Measurements from ENCODE around the gene TNRC6B.
"Not testable (repeated sequence)": the region's sequence is repeated elsewhere in the genome, so short reads cannot be mapped to it uniquely, and the experiment has no call there.

Gene TNRC6B, protein sequence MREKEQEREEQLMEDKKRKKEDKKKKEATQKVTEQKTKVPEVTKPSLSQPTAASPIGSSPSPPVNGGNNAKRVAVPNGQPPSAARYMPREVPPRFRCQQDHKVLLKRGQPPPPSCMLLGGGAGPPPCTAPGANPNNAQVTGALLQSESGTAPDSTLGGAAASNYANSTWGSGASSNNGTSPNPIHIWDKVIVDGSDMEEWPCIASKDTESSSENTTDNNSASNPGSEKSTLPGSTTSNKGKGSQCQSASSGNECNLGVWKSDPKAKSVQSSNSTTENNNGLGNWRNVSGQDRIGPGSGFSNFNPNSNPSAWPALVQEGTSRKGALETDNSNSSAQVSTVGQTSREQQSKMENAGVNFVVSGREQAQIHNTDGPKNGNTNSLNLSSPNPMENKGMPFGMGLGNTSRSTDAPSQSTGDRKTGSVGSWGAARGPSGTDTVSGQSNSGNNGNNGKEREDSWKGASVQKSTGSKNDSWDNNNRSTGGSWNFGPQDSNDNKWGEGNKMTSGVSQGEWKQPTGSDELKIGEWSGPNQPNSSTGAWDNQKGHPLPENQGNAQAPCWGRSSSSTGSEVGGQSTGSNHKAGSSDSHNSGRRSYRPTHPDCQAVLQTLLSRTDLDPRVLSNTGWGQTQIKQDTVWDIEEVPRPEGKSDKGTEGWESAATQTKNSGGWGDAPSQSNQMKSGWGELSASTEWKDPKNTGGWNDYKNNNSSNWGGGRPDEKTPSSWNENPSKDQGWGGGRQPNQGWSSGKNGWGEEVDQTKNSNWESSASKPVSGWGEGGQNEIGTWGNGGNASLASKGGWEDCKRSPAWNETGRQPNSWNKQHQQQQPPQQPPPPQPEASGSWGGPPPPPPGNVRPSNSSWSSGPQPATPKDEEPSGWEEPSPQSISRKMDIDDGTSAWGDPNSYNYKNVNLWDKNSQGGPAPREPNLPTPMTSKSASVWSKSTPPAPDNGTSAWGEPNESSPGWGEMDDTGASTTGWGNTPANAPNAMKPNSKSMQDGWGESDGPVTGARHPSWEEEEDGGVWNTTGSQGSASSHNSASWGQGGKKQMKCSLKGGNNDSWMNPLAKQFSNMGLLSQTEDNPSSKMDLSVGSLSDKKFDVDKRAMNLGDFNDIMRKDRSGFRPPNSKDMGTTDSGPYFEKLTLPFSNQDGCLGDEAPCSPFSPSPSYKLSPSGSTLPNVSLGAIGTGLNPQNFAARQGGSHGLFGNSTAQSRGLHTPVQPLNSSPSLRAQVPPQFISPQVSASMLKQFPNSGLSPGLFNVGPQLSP (N-terminal part only)

DNA sequence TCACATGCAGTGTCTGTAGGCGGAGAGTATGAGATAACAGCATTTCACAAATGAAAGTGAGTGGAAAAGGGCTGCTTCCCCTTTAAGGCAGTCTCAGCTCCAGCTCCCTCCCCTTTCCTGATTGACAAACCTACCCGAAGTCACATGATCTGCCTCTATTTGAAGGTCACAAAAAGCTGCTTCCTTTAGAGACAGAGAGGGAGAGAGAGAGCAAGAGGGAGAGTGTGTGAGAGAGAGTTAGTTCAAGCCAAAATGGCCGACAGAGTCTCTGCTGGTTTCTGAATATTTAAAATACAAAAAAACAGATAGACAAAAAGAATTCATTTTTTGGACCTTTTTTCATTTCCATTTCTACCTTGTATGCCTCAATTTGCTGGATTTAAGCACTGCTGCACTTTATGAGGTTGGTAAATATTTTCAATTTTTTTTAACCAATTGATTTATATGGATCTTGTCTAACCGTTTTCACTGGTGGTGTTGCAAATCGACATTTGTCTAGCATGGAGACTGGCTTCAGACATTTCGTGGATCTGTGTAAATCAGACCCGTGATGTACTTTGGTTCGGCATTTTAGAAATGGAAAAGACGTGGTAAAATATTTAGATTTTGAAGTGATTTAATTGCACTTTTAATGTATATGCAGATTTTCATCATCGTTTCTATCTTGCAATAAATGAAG, at the start of gene TNRC6B:
TSS of gene TNRC6B (plus strand) at position 188 of the 679 bp plus-strand sequence. CDS start at position 399, 211 bp downstream.
- peak; percentile 97 for DNase-seq (ENCODE audit: low read depth, low spot score)

DNA sequence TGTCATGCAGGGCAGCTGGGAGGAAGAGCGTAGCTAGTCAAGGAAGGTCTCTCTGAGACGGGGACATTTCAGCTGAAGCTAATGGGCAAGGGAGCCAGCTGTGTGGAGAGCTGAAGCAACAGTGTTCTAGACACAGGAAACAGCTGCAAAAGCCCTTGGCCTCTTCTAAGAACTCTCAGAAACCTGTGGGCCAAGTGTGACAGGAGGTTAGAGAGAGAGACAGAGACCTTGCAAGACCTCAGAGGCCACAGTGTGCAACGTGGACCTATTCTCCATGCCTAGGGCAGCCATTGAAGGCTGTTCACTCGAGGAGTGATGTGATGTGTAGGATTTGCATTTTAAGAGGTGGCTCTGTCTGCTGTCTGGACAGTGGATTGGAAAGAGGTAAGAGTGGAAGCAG, 48.7 kb upstream of the TNRC6B start:
- no peak for DNase-seq (ENCODE audit: low read depth, low spot score)

DNA sequence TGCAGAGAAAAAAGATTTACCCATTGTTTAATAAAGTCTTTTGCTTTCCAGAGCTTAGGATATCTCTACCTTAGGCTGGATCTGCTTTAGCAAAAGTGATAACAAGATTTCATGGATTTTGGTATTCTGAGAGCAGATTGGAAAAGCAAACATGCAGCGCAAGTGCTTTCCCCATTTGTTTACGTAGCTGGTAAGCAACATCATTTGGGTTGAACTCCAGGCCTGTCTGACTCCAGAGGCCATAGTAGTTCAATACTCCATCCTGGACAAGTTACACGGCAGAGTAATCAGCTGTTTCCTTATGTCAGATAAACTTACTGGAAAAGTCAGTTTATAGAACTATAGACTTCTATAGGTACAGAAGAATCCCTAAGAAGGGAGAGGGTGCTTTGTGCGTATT, 40.6 kb upstream of the TNRC6B start:
- no peak for DNase-seq (ENCODE audit: low read depth, low spot score)

DNA sequence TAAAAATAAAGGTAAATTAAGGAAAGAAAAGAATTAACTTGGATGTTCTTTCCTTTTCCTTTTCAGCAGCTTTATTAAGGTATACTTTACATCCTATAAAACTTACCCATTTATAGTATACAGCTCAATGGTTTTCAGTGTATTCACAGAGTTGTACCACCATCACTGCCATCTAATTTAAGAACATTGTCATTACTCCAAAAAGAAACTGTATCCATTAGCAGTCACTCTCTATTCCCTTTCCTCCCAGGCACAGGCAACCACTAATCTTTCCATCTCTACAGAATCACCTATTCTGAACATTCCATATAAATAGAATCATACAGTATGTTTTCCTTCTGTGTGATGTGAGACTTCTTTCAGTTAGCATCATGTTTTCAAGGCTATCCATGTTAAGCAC, 38.9 kb upstream of the TNRC6B start:
- no peak for DNase-seq (ENCODE audit: low read depth, low spot score)

DNA sequence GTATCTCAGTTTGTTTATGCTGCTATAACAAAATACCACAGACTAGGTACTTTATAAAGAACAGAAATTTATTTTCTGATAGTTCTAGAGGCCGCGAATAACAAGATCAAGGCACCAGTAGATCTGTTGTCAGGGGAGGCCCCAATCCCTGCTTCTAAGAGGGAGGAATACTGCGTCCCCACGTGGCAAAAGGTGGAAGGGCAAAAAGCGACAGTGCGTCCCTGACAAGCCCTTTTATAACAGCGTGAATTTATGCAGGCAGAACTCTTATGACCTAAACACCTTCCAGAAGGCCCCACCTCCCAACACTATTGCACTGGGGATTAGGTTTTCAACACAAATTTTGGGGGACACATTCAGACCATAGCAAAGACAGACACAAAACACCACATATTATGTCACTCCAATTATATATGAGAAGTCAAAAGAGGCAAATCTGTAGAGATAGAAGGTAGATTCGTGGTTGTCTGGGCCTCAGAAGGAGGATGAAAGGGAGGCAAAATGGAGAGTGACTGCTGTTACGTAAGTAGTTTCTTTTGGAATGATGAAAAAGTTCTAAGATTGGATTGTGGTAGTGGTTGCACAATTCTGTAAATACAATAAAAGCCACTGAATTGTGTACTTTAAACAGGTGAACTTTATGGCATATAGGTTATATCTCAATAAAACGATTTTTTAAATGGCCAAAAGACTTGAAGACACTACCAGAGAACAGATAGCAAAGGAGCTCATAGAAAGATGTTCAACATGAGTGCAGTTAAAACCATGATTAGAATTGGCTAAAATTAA, 30.1 kb upstream of the TNRC6B start:
- no peak for DNase-seq (ENCODE audit: low read depth, low spot score)

DNA sequence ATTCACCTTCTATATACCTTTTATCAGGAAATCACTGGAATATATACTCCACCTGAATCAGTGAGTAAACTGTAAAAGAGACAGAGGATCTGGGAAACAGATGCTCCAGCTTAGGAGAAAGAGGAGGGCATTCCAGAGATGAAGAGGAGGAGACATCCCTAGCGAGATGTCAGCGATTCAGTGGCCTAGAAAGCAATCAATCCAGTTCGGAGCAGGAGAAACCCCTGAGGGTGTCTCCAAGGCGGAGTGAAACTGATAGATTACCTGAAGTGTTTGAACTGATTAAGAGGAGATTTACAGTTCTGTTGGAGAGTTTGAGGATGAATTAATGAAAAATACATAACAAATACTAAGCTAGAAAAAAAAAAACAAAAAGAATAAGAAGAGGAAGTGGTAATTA, 24.5 kb upstream of the TNRC6B start:
- no peak for DNase-seq (ENCODE audit: low read depth, low spot score)

DNA sequence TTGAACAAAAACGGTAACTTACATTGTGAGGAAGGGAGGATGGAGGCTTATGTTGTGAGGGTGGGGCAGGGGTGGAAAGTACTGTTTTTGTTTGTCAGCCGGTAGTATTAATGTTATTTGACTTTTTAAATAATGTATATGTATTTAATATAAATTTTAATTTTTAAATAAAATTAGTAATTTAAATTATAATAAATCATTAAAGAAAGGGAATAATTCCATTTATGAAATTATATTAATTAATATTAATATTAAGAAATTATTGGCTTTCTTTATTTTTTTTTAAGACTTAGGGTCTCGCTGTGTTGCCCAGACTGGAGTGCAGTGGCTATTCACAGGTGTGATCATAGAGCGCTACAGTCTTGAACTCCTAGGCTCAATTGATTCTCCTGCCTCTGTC, 24.0 kb upstream of the TNRC6B start:
- DNase-seq (ENCODE audit: low read depth, low spot score), result no peak

DNA sequence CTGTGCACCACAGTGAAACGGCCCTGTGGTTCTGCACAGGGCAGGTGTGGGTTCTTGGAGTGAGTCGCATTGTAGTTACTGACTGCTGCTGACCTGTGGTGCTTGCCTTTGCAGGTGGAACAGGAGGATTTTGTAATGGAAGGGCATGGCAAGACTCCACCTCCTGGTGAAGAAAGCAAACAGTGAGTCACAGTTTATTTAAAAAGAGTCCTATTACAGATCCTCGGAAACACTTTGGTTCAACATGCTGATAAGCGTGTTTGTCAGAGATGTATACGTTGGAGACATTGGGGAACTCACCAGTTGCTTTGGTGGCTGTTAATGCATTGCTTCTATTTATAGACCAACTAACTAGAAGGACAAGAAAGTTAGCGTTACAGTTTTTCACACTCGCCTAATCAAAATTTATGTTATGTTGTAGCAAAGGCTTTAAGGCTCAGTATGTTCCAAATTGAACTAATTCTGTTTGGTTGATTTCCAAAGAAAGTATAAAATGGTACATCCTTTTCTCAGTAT, 21.7 kb upstream of the TNRC6B start:
- peak; percentile 61 for DNase-seq (ENCODE audit: low read depth, low spot score)

DNA sequence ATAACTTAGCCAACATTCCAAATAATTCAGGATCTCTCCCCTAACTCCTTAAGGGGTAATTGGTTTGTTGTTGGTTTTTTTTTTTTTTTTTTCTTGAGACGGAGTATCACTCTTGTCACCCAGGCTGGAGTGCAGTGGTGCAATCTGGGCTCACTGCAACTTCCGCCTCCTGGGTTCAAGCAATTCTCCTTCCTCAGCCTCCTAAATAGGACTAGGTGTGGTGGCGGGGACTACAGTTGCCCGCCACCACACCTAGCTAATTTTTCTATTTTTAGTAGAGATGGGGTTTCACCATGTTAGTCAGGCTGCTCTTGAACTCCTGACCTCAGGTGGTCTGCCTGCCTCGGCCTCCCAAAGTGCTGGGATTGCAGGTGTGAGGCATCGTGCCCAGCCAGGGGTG, 21.0 kb upstream of the TNRC6B start:
- not testable (repeated sequence) for DNase-seq (ENCODE audit: low read depth, low spot score)

DNA sequence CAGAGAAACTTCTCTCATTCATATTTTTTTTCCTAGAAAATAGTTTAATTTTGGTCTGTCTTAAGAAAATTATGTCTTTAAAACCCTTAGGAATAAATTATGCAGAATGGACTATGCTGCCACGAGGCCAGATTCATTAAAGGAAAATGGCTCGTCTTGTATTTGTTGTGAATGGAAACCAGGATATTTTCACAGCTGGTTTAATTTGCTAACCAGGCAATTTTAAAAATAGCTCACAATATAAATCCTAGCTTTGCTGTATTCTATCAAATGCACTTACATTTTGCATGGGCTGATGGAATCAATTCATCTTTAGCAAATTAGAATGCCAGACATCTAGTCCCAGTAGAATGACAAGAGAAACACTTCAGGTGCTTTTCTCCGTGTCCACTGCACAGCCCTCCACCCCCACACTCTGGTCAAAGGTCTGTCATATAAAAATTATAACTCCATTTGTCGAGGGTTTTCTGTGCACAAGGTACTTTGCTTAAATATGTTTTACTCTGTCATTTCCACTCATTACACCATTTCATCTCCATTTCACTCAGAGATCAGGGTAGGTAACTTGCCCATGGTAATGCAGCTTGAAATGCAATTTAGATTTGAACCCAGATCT, 20.3 kb upstream of the TNRC6B start:
- DNase-seq (ENCODE audit: low read depth, low spot score), result no peak

DNA sequence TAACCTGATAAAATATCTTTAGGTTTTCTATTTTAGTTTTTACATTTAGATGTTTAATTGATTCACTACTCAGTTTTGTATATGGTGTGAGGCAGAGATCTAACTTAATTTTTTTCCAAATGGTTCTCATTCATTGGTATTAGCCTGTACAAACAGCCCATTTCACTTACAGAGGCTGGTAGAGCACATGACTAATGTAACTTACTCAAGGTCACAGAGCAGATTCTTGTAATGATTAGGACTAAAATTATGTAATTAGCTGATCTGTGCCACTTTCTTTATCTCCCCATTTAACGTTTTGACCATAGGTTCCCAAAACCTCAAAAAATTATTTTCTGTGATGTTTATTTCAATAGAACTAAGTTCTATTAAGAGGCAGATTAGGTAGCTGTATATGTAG, 16.5 kb upstream of the TNRC6B start:
- no peak for DNase-seq (ENCODE audit: low read depth, low spot score)

DNA sequence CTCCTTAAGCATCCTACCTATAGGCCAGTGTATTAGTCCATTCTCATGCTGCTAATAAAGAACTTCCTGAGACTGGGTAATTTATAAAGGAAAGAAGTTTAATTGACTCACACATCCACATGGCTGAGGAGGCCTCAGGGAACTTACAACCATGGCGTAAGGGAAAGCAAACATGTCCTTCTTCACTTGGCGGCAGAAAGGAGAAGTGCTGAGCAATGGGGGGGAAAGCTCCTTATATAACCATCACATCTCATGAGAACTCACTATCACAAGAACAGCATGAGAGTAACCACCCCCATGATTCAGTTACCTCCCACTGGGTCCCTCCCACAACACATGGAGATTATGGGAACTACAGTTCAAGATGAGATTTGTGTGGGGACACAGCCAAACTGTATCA, 12.2 kb upstream of the TNRC6B start:
- DNase-seq (ENCODE audit: low read depth, low spot score), result not testable (repeated sequence)

DNA sequence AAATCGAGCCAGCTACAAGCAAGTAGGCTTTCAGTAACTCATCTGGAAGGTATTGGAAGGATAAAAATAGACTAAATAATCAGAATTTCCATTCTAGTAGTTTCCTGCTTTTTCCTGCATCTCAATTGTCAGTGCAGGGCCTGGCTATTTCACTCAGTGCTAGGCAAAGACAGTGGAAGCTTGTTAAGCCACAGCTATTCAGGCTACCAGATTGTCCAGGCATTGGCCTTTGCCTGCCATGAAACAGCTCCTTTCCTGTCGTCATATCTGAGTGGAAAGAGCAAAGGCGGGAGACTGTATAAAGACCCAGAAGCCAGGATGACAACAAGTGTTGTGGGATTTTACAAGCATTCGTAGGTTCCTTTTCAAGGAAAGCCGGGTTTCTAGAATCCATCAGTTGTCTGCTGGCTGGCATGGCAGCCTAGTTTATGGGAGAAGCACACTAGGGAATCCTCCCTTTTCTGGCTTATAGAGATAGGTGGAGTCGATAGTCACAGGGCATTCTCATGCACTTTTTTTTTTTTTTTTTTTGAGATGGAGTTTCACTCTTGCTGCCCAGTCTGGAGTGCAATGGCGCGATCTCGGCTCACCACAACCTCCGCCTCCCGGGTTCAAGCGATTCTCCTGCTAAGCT, 2.0 kb upstream of the TNRC6B start:
- no peak for DNase-seq (ENCODE audit: low read depth, low spot score)

DNA sequence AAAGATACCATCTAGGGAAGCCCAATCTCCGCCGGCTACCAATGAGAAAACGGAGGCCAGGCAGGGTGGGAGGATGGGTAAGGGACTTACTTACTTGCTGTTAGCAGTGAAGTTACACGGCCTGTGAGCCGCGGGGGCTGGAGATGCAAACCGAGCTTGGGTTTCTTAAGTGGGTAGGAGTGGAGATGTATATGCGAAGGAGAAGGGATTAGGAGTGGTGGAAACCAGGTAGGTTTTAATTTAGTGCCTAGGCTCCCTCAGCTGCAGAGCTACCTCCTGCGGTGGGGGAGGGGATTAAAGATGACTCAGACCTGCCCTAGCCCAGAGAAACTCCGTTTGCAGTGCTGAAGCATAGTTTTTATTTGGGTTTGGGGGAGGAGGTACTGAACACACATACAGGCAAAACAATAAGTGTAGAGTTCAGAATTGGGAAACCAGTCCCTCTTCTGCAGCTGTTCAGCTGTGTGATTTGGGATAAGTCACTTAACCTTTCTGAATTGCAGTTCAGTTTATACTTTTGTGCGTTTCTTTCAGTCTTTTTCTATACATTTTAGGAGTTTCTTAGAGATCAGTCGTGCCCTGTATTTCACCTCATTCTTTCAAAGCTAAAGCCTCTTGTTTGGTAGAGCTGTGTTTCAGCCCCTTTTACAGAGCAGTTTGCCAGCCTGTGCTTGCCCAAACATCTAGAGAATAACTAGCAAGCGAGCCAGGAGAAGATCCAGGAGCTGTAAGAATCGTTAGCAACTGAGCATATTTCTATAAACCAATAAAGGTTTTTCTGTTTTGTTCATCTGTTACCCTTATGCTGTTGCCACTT, 596 bp upstream of the TNRC6B start:
- DNase-seq (ENCODE audit: low read depth, low spot score), result peak; percentile 59

DNA sequence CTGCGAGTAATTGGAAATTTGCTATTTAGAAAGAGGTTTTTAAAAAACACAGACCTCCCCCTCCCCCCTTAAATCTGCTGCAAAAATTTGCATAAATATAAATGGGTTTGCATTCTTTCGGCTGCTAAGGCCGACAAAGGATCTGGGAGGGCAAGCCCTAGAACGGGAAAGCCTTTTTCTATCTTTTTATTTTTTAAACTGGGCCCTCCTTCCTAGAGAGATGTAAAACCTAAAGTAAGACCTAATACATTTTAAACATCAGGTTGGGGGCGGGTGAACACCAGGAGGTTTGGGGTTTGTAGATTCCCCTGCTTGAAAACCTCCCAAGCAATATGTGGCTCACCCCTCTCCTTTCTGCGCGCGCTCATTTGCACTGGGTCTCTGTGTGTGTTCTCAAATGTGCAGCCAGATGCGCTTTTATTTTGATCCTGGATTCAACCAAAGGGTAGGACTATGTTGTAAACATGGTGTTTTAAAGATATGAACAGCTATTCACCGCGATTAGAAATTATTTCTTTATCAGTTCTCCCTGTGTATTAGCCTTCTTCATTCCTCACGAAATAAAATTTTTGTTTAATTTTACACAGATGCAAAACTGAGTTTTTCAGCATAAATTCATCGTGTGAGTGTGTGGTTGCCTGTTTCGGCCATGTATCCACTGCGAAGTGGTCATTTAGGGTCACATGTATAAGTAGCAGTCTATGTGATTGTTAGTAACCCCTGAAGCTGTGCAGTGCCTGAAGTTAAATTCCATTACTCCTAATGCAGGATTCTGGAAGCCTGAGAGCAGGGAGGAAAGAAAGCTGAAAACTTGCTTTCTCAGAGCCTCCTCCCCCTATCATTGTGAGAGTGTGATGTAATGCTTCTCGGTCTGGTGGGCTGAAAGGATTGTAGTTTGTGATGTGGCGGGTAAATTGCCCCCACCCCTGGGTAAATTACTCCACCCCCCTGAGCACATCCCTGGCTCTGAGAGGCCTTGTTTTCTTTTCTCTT, 988 bp downstream of the TNRC6B start:
- DNase-seq (ENCODE audit: low read depth, low spot score), result no peak

DNA sequence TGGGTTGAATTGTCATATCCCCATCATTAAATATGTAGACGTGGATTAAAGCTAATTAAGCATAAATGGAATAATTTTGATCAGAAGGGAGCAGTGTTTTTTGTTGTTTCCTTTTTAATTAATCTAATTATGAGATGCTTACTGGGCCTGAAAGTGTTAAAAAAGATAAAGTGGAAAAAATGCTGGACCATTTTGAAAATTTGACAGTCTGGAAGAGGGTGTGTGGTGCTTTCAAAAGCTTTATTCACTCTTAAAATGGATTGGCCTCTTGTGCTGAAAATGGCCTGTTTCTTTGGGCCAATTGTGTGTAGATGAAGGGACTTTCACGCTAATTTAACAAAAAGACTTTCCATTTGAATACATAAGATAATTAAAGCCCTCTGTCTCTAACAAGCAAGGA, 1.8 kb downstream of the TNRC6B start:
- no peak for DNase-seq (ENCODE audit: low read depth, low spot score)

DNA sequence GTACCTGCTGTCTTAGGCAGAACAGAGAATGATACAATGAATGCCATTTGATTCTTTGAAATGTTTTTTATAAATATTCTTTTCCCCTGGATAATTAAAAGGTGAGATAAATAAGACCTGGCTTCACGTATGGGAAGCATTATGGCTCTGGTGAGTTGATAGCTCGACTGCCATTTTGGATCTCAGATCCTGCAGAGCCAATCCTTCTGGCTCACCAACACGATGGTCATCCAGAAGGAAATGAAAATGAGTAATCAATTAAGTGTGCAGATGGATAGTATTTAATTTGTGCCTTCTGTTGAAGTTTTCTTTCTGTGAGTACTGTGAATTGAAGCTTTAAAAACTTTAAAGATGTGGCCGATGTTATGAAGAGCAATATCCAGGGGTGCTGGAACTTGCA, 2.7 kb downstream of the TNRC6B start:
- DNase-seq (ENCODE audit: low read depth, low spot score), result no peak
